HK-2 (cell line): ENCODE measurements around the gene MARVELD3.

Experiments
- DNase-seq: peaks from one replicate; pipeline ENCODE4 v3.0.0-alpha.2; 2018; ENCODE audit not compliant: unreplicated experiment

Gene MARVELD3

GRCh38 chr16:71622088-71622487 lies 3.9 kb upstream of the MARVELD3 start:
- no peak for DNase-seq

DNA sequence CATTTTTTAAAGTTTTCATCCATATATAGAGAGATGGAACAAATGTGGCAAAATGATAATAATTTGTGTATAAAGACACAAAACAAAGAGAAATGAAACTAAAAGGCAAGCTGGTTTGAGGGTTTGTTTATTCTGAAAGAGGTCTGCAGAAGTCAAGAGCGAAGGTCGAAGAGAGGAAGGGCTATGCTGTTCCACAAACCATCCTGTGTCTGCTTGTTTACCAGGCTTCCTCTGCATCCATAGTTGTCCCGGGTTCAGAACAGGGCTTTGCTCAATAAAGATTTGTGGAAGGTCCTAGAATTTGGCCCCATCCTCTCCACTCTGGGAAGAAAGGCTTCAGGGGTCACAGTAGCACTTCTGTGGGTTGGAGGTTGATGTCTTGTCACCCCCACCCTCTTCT lies 2.4 kb upstream of the MARVELD3 start:
- no peak for DNase-seq

GRCh38 chr16:71625113-71625850 lies 702 bp upstream of the MARVELD3 start:
- DNase-seq = no peak

DNA sequence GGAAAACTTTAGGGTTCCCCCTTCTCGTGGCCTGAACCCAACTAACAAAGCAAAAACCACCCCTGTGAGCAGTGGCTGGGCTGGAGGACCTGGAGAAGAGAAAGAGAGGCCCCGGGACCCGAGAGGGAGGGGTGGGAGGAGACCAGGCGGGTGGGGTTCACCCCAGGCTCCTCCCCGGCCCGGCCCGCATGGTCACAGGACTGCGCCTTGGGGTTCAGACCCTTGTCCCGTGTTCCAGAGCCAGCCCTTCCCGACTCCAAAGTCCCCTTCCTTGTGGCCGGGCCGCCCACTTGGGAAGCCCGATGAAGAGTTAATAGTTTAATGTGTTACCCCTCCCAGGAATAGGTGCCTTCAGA lies 852 bp downstream of the MARVELD3 start:
- DNase-seq = peak; percentile 15

DNA sequence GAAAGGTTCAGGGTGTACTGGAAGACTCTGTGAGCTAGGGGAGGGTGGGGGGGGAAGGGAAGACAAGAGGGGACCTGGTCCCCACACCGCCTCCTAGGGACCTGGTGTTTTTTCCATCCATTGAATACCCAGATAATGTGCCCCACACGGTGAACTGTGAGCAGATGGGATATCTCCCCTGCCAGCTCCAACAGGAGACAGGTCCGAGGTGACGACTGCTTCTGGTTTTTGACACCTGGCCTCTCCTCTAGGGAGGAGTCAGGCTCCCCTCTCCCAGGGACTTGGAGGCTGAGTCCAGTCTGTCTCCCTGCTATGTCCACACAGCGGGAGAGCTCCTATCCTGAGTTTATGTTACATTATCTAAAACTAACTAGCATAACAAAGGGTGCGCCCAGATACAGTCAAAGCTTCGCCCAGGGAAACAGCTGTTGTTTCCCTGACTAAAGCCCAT lies 1.8 kb downstream of the MARVELD3 start:
- DNase-seq = no peak

- peak; percentile 28 for DNase-seq
Measured at GRCh38 chr16:71628810-71629209, 2.8 kb downstream of the MARVELD3 start.

GRCh38 chr16:71629278-71630016 lies 3.5 kb downstream of the MARVELD3 start:
- no peak for DNase-seq

DNA sequence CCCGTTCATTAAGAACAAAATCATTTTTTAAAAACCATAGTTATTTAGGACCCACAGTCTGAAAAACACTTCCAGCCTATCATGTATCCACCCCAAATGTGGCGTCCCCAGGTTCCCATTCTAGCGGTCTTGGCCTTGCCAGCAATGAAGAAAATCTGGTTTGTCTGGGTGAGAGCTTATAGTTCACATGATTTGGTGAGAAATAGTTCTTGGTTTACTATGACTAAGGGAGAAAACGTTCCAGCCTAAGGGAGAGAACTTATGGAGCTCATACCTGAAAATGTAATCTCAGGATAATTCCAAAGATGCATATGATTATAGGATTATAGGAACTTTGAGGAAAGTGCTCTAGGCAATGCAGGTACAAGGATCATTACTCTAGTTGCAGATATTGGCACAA lies 4.8 kb downstream of the MARVELD3 start:
- no peak for DNase-seq

DNA sequence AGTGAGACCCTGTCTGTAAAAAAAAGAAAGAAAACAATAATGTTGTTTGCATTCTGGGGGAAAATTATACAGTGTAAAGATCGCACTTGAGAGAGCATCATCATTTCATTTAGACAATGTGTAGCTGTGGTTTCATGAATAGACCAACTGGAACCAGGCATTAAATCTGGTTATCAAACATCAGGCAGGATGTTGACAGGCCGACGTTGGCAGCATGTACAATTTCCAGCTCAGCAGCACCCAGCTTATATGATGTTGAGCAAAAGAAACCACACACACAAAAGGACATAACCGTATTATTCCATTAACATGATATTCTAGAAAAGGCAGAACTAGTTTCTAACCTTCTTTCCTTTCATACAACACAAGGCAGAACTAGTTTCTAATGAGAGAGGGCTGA lies 5.8 kb downstream of the MARVELD3 start:
- DNase-seq = no peak

DNA sequence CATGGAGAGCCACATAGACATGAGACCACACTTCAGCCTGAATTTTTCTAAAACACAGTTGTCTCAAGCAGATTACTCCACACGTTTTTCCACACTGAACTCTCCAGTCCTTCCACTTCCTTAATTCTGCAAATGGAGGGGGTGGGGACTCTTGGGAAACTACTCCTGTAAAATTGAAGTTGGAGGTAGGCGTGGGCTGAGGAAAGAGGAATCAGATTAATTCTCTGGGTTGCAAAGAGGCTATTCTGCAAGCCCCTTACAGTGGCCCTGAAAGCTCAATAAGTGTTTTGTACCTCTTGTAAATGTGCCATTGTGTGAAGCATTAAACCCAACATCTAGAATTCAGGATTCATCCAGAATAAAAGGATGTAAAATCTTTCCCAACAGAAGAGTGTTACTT lies 9.6 kb downstream of the MARVELD3 start:
- no peak for DNase-seq

DNA sequence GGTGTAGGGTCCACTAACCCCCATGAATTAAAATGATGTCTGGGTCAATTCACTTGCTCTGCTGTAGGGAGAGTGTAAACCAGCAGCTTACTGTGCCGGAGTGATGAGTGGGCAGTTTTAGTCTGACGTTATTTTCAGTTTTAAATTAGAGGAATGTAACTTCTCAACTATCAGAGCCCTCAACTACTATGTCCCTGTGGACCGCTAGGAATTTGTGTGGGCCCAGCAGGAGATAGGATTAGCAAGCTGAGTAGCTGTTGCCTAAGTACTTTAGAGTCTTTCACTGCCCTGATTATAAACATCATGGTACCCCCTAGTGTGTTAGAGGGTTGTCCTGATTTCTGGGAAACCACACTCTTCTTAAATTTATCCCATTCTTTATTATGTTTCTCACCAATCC lies 11.4 kb downstream of the MARVELD3 start:
- DNase-seq = no peak

DNA sequence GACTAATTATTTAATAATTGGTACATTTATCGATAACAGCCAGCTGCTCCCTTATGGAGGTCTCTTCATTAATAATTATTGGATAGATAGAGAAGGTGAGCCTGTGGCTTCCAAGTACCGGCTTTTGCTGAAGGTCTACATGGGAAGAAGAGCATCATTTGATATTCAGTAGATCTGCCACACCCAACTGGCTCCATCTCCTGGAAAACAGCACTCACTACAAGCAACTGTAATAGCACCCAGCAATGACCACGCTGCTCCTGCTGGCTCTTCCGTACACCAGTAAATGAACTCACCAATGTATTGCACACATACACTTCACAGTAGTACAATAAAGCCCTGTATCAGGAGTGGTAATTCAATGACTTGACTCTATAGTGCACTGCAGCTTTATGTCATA lies 19.5 kb downstream of the MARVELD3 start:
- DNase-seq = no peak

DNA sequence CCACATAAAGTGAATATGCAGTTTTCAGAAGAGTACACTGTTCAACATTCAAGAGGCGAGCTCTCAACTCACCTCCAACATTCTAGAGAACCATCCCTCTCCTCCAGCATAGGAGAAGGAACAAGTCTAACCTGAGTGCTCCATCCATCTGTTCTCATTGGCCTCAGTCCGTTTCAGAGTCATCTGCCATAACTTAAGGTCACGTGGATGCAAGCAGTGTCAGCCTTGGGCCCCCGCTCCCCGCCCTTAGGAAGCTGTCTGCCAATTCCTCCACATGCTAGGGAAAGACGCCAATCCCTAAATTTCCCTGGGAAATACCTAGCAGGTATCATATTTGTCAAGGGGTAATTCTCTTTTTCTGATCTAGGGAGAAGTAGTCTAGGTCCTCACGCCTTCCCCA lies 21.4 kb downstream of the MARVELD3 start:
- DNase-seq = no peak

DNA sequence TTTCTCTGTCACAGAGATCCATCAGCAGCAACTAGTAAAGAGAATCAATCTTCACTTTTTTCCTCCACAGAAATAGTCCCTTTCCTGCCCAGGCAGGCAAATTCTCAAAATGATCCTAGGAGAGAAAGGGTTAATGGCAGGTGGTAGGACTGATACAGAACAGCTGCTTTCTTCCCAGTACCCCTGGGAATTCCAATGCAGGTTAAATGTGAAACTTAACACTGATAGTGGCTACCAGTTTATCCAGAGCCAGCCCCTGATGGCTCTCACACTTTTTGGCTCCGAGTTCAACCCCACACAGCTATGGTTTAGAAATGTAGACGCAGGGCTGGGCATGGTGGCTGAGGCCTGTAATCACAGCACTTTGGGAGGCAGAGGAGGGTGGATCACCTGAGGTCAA lies 22.2 kb downstream of the MARVELD3 start:
- DNase-seq = no peak

DNA sequence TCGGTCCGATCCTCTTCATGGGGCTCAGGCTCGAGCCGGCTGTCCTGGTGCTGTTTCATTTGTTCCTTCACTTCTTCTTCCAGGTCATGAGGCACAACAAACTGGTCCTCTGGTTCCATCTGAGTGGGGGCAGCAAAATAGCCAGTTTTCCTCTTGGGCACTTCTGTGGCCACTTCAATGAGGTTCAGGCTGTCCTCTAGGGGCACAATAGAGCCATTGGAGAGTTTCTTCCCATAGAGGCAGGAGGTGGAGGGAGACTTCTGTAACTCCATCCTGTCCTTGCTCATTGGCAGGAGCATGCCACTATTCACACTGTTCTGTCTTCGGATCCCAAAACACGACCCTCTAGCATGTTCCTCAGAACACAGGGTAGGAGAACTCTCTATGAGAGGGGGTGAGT lies 22.9 kb downstream of the MARVELD3 start:
- DNase-seq = no peak

- no peak for DNase-seq
Measured at GRCh38 chr16:71649704-71650103, 23.7 kb downstream of the MARVELD3 start.

DNA sequence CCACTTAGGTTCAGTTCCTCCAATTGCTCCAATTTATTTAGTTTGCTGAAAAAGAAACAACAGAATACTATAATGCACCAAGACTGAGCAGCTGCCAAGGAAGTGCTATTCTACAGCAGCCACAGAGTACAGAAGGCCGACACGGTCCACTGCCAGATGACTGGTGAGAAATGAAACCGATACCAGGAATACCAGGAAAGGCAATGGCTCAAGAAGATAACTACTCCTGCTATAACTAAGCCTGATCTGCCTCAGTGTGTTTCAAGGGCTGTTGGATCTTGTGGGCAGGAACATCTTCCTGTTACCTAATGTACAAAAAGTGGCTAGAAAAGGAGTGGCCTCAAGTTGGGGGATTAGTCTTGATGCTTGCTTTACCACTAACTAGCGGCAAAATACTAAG lies 32.8 kb downstream of the MARVELD3 start:
- peak; percentile 19 for DNase-seq

GRCh38 chr16:71659471-71659870 lies 33.5 kb downstream of the MARVELD3 start:
- no peak for DNase-seq

GRCh38 chr16:71666264-71666663 lies 40.3 kb downstream of the MARVELD3 start:
- DNase-seq = no peak

GRCh38 chr16:71666928-71667707 lies 41.1 kb downstream of the MARVELD3 start:
- no peak for DNase-seq

DNA sequence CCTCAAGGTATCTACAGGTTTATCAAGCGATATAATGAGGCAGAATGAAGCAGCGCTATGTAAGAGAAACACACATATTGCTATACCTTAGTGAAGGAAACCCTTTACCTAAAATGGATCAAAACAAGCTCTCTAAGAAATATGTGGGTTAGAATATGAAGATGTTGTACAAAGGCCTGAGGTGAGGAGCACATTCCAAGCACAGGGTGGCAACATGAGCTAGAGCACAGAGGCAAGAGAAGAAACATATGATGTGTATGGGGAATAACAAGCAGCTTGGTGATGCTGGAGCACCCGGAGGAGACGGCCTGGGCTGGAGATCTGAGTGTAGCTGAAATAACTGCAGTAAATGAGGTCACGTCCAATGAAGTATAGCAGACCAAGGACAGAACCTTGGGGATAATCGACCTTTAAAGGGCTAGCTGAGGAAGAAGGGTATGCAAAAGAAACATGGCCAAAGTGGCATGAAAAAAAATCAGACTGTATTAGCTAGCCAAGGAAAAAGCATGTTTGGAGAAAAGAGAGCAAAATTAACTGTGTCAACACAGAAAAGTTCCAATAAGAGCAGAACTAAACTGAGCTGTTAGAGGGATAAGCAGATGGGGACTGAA lies 44.0 kb downstream of the MARVELD3 start:
- no peak for DNase-seq

GRCh38 chr16:71670537-71670936 lies 44.6 kb downstream of the MARVELD3 start:
- DNase-seq = no peak
